DMS79 treated with DMSO at 0.1 percent for 48 hours (cell line): ENCODE results near the gene ARHGEF10L.
"Not testable (repeated sequence)": the region's sequence is repeated elsewhere in the genome, so short reads cannot be mapped to it uniquely, and the experiment has no call there.

Experiments used
- DNase-seq: peaks from one replicate; lab custom pipeline; 2025; lab: John Stamatoyannopoulos, UW

The ARHGEF10L gene

DNA sequence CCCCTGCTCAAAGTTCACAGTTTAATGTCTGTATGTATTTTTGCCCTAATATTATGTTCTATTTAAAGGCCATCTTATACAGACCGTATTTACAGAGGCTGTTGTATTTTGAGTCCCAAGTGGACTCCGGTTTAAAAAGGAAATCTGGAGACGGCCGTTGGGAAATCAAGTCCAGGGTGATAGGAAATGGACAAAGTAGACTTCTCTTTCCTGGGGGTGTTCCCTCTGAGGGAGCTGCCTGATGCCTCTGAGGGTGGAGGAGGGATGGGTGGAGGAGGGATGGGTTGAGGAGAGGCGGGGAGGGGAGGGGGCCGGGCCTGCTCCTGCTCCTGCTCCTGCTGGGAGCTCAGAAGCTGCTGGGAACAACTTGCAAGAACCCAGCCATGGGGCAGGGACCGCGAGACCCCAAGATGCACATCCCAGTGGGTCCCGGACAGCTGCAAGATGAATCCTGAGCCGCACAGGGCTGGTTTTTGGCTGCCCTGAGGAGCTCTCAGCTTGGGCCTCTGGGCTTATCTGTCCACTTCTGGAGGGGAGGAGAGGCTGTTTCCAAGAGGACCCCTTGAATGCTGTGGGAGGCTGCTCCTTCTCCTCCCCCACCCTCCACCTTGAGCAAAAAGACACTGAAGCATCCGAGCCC is 203.6 kb downstream of the ARHGEF10L start:
- no peak for DNase-seq

DNA sequence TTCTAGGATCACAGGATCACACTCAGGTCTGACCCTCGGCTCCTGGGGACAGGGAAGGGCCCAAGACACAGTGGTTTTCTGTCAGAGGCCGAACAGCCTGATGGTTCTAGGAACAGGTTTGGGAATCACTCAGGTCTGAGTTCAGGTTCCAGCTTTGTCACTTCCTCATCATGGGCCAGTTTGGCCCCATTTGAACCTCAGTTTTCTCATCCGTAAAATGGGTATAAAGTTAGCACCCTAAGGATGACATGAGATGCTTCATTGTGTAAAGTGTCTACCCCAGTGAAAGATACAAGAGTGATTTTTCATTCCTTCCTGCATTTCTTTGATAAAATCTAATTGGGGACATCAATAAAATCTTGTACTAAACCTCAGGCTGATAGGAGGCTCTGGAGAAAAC is 204.4 kb downstream of the ARHGEF10L start:
- no peak for DNase-seq

DNA sequence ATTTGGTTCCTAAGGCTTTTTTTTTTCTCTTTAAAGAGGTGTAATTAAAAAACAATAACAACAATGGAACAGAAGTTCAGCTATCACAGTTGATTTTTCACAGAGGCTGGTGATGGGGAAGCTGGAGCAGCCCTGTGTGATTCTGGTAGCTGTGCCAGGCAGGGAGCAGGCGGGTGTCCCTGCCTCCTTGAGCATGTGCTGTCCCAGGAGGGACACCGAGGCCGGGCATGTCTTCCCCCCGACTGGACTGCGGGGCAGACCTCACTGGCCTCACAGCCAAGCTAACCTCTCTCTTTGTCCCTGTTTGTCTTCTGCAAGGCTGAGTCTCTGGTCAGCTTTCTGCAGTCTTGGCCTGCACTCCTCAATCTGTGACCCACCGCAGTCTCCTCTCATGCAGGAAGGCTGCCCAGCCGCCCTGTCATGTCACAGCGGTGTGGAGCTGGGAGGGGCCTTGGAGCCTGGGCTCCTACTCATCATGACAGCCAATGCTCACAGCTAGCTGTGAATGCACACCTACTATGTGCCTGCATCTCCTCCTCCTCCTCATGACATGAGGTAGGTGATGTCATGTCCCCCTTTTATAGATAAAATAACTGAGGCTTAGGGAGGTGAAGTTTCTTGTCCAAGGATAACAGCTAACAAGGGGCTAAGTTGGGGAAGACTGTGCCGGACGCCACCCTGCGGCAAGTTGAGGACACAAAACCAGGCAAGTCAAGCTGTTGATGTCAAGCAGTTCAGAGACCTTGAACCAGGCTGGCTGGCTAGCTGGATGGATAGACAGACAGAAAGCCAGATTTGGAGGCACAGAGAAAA is 205.4 kb downstream of the ARHGEF10L start:
- DNase-seq = no peak

DNA sequence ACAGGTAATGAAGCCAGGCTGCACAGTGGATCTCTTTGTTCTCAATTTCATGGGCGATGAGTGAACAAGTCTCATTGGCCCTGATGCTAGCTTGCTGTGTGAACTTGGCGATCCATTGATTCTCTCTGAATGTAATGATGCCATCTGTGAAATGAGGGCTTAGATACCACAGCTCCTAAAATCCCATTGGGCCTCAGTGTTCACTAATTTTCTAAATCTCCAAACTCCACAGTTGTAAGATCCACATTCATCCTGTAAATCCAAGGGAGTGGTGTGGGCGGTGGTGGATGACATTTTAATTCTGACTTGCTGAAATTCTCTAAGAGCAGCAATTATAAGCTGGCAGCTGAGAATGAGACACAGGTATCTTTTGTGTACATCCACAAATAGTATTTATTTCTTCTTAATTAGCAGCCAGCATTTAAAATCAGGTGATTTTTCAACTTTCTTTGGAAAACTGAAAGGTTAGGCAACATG is 206.0 kb downstream of the ARHGEF10L start:
- no peak for DNase-seq

DNA sequence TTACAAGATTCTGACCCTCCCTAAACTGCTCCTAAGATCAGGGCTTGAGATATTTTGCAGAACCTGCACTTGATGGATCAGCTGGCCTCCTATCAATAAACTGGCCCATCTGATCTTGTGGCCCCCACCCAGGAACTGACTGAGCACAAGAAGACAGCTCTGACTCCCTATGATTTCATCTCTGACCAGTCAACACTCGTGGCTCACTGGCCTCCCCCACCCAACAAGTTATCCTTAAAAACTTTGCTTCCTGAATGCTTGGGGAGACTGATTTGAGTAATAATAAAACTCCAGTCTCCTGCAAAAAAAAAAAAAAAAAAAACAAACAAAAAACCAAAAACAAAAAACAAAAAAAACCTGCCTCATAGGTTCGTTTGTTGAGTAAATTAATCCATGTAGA is 206.8 kb downstream of the ARHGEF10L start:
- not testable (repeated sequence) for DNase-seq

DNA sequence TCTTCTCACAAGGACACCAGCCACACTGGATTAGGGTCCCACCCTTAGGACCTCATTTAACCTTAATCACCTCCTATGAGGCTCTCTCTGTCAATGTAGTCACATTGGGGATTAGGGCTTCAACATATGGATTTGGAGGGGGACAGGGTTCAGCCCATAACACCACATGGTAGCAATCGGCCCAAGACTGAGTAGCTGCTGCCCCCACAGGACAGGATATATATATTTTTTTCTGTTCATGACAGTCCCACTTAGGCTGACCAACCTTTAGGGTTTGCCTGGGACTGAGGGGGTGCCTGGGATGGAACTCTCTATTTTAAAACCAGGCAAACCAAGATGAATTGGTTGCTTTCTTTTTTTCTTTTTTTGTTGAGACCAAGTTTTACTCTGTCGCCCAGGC is 207.4 kb downstream of the ARHGEF10L start:
- DNase-seq = no peak
